Activated CD8-positive, alpha-beta memory T cell treated with anti-CD3 and anti-CD28 coated beads, Interleukin-2, amount 50 U/mL, for 1 hour (primary cell): ENCODE measurements around the gene COL6A1.
"Not testable (repeated sequence)": the region's sequence is repeated elsewhere in the genome, so short reads cannot be mapped to it uniquely, and the experiment has no call there.

ENCODE experiments used
- DNase-seq: peaks from one replicate; pipeline ENCODE4 v3.0.0-alpha.2; 2020; ENCODE audit errors: extremely low read depth

Gene COL6A1

DNA sequence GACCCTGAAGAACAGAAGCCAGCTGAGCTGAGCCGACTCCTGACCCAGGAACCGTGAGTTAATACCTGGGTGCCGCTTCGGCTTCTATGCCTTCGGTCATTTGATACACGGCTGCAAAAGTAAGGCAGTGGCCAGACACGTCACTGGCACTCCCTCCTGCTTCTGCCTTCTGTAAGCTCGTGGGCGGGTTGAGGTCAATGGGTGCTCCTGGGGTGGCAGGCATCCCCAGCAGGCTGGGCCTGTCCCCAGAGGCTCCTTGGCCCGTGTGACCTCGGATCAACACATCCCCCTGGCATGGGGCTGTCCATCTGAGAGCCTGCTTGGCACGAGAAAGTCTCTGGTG lies 35.7 kb upstream of the COL6A1 start:
- no peak for DNase-seq

DNA sequence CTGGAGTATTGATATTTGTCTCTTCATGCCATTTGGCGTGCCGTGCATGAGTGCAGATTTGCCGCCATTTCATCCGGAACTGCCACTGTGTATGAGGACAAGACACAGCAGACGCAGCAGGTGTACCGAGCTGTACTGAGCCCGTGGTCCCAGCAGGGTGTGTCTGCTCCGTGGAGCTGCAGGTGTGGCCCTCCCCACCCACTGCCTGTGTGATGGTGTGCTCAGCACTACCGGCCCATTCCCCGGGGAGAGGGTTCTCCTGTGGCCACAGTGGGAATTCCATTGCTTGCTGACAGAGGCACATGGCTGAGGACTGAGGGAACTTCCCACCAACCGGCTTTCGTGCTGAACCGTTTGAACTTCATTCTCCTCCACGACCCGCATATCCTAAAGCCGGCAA lies 34.3 kb upstream of the COL6A1 start:
- no peak for DNase-seq

DNA sequence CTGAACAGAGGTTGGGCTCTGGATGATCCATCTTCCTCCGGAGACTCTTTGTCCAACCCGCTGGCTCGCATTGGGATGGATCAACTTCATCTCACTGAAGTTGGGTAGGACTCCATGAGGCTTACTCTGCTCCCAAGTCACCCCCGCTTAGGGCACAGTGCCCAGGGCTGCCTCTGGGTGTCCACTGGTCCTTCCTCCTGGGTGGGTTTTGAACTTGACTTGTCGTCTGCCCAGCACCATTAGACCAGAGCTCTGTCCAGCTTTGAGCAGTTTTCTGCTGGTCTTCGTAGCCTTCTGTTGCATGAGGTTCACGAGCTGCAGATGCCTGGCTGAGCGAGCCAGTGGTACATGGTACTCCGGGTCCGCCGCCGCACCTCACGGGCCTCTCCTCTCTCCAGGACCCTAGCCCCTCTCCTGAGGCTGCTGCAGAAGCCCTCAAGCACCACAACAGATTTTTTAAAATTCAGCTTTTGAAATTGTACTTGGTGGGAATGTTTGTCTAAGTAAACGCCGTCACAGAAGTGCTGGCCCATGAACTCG lies 33.8 kb upstream of the COL6A1 start:
- no peak for DNase-seq

DNA sequence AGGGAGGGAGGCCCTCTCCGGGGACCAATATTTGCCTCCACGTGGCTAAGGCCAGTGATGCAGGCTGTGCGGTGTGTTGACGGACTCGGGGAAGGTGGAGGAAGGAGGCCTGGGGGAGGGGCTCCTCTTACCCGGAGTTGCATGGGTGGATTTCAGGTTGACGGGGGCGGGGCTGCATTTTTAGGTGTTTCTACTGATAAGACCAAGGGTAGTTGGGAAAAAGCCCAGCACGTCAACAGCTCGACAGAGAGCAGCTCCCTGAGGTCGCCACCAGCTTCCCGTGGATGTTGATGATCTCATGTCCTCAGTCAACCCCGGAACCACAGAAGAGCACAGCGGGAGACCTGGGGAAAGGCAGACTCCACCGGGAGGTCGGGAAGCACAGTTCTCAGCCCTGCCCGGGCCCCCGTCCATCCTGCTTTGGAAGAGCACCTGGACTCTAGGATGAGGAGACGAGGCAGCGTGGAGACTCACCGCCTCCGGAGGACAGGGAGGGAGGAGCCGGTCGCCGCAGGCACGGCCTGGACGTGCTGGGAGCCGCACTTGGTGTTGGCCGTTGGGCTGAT lies 32.9 kb upstream of the COL6A1 start:
- no peak for DNase-seq

DNA sequence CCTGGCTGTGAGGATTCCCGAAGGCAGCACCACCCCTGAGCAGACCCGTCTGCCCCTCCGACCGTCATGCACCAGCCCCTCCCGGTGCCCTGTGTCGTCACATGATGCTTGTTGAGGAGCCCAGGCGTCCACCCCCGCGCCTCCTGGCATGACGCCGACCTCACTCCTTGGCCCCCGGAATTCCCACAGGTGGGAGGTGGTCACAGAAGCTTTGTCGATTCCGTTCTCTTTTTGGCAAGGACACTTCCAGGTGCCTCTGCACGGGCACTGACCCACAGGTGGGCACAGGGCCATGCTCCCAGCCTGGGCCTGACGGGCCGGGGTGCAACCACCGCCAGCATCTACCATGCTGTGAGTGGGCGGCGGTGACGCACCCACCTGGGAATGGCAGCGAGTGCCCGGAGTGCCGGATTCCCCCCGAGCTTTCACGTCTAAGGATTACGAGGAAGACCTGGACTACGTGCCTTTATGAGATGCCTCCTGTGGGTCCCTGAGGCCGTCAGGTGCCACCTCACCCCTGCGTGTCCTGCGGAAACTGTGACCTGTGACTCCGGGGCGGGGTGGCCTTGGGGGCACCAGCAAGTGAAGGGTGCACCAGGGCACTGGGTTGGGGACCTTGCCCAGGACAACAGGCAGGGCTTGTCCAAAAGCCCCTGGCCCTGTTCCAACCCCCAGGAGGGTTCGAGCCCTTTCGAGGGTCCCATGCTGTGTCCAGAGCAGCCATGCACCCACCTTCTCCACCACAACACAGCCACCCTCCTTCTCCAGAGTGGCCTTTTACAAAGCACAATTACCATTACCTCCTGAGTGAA lies 31.4 kb upstream of the COL6A1 start:
- no peak for DNase-seq

DNA sequence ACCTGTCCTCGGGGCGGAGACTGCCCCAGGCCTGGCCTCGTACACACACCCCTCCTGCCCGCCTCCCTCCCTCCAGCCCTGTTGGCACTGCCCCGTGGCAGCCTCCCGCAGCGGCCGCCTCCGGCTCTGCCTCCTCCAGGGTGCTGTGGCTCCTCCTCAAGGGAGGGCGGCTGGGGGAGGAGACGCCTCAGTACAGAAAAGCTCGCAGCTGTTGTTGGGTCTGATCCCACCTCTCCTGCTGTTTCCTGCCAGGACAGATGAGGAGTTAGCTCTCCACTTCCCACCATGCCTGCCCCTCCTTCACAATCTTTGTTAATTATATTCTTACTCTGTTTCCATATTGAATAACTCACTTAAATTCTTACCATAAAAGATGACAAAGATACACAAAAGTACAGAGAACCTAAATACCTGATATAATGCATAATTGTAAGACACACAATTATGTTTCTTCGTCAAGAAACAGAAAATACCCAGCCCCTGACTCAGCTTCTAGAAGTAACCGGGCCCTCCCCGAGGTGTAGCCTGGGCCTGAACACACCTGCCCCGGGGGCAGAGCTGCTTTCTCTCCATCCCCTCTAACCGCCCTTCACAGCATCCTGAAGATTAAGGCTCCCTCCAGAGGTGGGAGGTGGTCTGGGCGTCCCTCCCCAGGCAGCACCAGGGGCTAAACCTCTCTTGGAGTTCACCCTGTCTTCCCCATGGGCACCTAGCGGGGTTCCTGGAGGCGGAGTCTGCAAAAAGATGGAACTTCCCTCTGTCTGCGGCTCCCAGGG lies 30.6 kb upstream of the COL6A1 start:
- DNase-seq, result no peak

DNA sequence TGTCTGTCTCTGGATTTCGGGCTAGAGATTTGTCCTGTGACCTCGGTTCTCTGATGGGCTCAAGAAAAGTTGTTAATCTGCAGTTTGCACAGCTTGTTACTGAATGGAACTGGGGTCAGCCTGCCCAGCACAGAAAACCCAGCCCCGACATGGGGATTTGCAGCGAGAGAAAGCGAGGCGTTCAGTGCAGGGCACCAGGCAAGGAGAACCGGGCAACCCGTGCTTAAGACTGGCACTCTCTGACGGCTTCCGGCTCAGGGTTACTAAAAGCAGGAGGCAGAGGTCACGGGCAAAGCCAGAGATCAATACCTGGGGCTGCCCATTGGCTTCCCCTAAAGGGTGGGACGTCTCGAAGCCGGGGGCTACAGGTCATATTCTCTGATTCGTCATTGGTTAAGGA lies 29.9 kb upstream of the COL6A1 start:
- no peak for DNase-seq

DNA sequence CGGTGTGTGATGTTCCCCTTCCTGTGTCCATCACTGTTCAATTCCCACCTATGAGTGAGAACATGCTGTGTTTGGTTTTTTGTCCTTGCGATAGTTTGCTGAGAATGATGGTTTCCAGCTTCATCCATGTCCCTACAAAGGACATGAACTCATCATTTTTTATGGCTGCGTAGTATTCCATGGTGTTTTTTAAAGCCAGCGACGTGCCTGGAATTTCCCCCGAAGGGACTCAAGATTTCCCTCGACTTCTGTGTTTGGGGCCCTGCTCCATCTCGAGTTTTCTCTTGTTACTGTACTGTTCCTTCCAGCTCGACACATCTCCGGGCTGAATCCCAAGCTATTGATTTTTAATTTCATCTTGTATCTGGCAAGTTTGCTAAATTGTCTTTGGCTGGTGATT lies 29.0 kb upstream of the COL6A1 start:
- DNase-seq, result not testable (repeated sequence)

DNA sequence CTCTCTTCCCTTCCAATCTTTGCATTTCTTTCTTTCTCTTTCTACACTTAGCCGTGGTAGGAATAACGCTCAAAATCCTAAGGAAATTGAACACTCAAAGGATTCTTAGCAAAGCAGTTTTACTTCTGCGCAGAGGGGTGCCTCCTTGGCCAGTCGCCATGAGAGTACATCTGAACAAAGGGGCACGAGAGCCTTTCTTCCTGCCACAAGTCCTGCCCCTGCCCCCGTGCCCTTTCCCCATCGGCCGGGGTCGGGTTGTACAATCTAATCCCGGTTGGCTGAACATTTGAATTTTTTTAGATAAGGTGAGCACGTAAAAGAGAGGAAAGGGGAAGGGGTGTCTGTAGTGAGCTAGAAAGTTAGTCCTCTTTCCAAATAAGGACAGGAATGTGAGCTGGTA lies 28.6 kb upstream of the COL6A1 start:
- no peak for DNase-seq

DNA sequence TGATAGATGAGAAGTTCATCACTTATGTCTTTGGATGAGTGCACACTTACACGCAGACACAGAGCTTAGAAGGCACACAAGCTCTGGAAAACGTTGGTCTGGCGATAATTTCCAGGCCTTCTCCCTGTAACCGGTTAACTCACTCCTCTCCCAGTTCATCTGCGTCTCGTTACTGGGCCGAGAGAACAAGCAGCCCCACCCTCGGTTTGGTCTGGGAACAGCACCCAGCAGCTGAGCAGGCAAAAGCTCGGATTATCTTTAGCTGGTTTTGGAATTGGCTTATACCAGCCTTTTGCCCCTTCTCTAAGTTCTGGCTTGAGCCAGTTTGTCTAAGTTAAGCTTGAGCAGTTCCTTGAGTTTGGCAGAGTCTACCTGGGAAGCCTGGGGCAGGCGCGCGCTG lies 27.3 kb upstream of the COL6A1 start:
- no peak for DNase-seq

DNA sequence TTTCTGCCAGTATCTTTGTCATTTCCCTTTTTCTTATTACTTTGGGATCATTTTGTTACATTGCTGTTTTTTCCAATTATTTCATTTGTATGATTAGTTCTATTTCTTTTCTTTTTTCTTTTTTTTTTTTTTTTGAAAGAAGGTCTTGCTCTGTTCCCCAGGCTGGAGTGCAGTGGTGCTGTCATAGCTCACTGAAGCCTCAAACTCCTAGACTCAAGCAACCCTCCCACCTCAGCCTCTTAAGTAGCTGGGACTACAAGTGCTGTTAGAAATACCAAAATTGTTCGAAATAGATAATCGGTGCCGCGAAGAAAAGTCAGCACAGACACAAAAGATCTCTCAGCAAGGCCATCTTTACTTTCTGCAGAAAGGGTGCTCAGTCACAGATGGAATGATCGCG lies 26.6 kb upstream of the COL6A1 start:
- no peak for DNase-seq

DNA sequence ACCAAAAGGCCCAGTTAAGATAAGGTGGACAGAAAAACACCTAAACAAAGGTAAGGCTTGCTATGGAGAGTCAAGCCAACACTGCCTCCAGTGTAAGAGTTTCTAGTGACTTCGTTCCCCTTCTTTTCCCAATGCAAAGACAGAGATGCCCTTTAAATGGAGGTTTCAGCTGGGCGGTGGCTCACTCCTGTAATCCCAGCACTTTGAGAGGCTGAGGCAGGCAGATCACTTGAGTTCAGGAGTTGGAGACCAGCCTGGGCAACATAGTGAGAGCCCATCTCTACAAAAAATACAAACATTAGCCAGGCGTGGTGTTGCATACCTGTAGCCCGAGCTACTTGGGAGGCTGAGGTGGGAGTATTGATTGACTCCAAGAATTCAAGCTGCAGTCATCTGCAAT lies 24.0 kb upstream of the COL6A1 start:
- no peak for DNase-seq

DNA sequence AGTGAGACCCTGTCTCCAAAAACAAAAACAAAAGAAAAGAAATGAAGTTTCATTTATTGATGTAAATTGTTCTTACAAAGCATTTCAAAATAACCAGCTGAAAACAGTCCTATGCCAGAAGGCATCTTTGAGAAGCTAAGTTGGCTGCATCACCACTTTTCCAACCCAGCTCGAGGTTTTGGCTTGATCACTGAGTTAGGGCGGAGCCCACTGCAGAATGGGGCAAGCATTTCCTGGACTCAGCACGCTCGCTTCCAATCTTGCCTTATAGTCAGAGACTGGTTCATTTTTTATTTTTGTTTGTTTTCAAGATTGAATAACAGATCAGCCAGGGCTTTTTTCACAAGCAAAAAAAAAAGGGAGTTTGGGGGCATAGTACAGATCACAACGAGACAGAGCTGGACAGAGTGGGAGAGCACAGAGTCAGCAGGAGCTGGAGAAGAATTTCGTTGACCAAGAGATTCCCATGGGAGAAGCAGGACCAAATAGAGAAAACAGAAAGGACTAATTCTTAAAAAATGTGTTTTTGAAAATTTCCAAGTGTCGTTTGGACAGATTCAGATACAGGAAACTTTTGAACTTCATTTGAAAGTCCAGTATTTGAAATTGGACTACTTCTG lies 23.5 kb upstream of the COL6A1 start:
- DNase-seq, result no peak

DNA sequence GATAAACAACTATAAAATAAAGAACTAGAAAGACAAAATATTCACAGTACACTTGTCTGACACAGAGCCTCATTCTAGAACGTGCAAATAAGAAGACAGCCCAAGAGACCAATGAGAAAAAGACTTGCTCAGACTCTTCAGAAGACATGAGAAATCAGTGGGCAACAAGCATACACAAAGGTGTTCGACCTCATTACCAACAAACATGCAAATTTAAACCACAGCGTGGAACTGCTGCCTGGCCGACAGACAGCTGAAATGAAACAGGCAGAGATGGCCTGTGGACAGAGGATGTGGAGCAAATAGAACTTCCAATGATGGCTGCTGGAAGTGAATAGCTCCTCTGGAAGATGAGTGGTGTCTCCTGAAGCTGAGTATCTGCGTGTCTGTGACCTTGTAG lies 22.4 kb upstream of the COL6A1 start:
- no peak for DNase-seq

DNA sequence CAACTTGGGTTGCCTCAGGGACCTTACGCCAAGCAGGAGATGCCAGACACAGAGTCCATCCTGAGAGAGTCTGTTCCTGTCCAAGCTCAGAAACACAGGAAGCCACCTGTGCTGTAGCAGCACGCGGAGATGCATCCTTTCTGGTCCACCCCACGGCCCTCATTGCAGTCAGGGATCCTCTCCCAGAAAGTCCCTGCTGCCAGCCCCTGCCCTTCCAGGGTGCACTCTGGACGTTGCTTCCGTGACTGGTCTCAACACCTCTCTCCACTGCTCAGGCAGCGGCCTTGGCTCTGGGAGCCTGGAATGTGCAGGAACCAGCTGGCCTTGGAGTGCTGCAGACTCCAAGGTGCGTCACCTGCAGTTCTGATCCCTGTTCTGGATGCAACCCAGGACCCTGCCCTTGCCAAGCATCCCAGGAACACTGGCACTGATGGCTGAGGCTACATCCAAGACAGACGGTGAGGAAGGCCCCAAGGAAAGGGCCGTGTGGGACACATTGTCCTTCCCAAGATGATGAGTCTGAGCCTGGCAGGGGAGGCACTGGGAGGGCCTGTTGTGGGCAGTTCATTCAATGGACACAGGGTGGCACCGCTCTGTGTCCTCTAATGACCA lies 21.7 kb upstream of the COL6A1 start:
- DNase-seq, result no peak

DNA sequence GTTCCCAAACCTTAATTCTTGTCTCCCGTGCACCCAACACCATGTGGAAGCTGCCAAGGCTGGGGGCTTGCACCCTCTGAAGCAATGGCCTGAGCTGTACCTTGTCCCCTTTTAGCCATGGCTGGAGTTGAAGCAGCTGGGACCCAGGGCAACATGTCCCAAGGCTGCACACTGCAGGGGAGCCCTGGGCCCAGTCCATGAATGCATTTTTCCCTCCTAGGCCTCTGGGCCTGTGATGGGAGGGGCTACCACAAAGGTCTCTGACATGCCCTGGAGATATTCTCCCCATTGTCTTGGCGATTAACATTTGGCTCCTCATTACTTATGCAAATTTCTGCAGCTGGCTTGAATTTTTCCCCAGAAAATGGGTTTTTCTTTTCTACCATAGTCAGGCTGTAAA lies 20.2 kb upstream of the COL6A1 start:
- not testable (repeated sequence) for DNase-seq

DNA sequence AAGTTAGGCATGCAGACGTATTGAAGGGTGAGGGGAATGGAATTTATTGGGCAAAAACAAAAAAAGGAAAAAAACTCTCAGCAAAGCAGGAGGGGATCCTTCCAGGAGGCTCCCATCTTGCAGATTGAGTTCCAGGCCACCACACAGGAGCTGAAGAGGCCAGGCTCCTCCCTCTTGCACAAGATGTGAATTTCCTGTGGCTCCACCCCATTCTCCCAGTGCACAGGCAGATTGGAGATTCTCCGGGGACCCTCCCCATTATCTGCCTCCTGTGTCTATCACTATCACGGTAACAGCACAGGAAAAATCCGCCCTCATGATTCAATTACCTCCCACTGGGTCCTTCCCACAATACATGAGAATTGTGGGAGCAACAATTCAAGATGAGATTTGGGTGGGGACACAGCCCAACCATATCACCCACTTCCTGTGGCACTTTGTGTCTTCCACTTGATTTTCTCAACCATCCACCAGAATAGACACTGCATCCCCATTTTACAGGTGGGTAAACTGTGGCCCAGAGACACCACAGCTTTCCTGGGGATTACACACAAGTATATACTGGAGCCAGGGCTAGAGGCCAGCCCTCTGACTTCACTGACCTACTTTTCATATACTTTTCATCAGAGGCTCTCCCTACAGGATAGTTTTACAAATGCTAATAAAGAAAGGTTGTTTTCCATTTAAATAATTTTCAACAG lies 18.9 kb upstream of the COL6A1 start:
- no peak for DNase-seq

DNA sequence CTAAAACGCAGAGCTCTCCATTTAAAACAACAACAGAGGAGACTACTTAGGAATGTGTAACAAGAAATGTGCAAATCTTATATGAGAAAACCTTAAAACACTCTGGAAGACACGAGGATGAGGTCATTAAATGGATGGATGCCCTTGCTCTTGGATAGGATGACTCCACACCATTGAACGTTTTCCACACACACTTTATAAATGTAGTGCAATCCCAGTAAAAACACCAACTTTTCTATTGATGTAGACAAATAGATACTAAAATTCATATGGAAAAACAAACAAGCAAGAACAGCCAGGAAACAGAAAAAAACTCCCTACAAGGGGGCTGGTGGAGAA lies 18.4 kb upstream of the COL6A1 start:
- DNase-seq, result no peak

DNA sequence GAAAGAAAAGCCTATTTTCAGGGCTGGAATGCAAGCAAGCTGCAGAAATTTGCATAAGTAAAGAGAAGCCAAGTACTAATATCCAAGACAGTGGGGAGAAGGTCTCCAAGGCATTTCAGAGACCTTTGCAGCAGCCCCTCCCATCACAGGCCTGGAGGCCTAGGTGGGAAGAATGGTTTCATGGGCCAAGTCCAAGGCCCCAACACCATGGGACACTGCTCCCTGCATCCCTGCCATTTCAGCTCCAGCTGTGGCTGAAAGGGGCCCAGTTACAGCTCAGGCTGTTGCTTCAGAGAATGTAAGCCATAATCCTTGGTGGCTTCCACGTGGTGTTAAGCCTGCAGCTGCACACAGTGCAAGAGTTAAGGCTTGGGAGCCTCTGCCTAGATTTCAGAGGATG lies 16.9 kb upstream of the COL6A1 start:
- no peak for DNase-seq

DNA sequence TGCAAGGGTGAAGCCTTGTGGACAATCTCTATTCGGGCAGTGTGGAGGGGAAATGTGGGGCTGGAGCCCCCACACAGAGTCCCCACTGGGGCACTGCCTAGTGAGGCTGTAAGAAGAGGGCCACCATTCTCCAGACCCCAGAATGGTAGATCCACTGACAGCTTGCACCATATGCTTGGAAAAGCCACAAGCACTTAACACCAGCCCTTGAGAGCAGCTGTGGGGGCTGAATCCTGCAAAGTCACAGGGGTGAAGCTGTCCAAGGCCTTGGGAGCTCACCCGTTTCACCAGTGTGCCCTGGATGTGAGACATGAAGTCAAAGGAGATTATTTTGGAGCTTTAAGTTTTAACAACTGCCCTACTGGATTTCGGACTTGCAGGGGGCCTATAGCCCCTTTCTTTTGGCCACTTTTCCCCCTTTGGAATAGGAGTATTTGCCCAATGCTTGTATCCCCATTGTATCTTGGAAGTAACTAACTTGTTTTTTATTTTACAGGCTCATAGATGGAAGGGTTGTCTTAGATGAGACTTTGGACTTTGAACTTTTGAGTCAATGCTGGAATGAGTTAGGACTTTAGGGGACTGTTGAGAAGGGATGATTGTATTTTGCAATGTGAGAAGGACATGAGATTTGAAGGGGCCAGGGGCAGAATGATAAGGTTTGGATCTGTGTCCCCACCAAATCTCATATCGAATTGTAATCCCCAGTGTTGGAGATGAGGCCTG lies 16.3 kb upstream of the COL6A1 start:
- no peak for DNase-seq
